IMR-90 (cell line): ENCODE results near the gene DERL3.

Experiments used
- BHLHE40 ChIP-seq: fragments of 150-350 bp; IDR thresholded peaks from 2 replicates; pipeline ENCODE4 v1.6.1; 2016; ENCODE audit warnings: mild to moderate bottlenecking, low read depth, low read length
- CEBPB ChIP-seq: IDR thresholded peaks from 2 replicates; pipeline ENCODE4 v1.6.1; 2012; ENCODE audit warnings: low read depth, low read length, improper control_type of control experiment
- CTCF ChIP-seq: conservative IDR thresholded peaks from 2 replicates; pipeline ENCODE4 v1.5.1; 2012; ENCODE audit warnings: mild to moderate bottlenecking, low read depth, low read length, improper control_type of control experiment

- TF ChIP-seq CTCF = no peak
- no peak for TF ChIP-seq BHLHE40
- no peak for TF ChIP-seq CEBPB
Measured at GRCh38 chr22:23859201-23859600, 20.4 kb upstream of the DERL3 start.
